B cell (primary cell): ENCODE data around the gene STON2. TPM values are rescaled to one million over a fixed set of nuclear protein-coding genes. Genes with fewer than 3 reads are reported as not detected.

Source experiments
- ATAC-seq: fragments of 200-7000 bp; cut with Tn5 transposase; one replicate; pipeline ENCODE4 v1.10.0; 2021; ENCODE audit warnings: low read depth, mild to moderate bottlenecking, moderate number of reproducible peaks, moderate library complexity
- CTCF ChIA-PET: fragments of 350-600 bp; sonication (Branson Sonifier 250); formaldehyde crosslinking; loops from one replicate; lab custom pipeline; 2021; ENCODE audit warnings: antibody characterized with exemption, inconsistent platforms; lab: Charles Lee
- POLR2A ChIA-PET: fragments of 350-600 bp; sonication (Branson Sonifier 250); formaldehyde crosslinking; loops from one replicate; lab custom pipeline; 2021; ENCODE audit warnings: antibody characterized with exemption; lab: Charles Lee
- DNase-seq: peaks from one replicate; pipeline ENCODE4 v3.0.0; 2013
- H2AFZ ChIP-seq: 2 replicates; pipeline ENCODE4 v1.6.1; 2012; ENCODE audit warnings: mild to moderate bottlenecking, low read depth, low read length; ENCODE audit not compliant: insufficient read depth, poor library complexity, severe bottlenecking
- H3K27ac ChIP-seq, 2 donors: 1 replicate in 1 of 2; 2 replicates in 1 of 2; pipeline ENCODE4 v1.5.1; 2012 to 2013; ENCODE audit warnings: low read length in 2 of 2, mild to moderate bottlenecking in 2 of 2, moderate library complexity in 1 of 2
- H3K27me3 ChIP-seq, 4 experiments: fragments of 200-600 bp in 1 of 4; sonication (generic) in 1 of 4; replicated peaks in 1 of 4; 1 replicate in 2 of 4; 2 replicates in 2 of 4; pipeline versions ENCODE4 v1.6.1 to v1.7.0; 2013 to 2016; ENCODE audit warnings: low read length in 3 of 4, mild to moderate bottlenecking in 2 of 4, mixed read lengths in 1 of 4, moderate library complexity in 1 of 4; ENCODE audit not compliant: insufficient read depth in 4 of 4, control insufficient read depth in 3 of 4; ENCODE audit errors: control extremely low read depth in 1 of 4
- H3K36me3 ChIP-seq, 2 experiments: replicated peaks in 1 of 2; 1 replicate in 1 of 2; 2 replicates in 1 of 2; pipeline versions ENCODE4 v1.6.1 to v1.7.1; 2013; ENCODE audit warnings: low read length in 1 of 2; ENCODE audit not compliant: insufficient read depth in 2 of 2, control insufficient read depth in 1 of 2; ENCODE audit errors: control extremely low read depth in 1 of 2, extremely low read depth in 1 of 2
- H3K4me1 ChIP-seq, 2 donors: fragments of 200-600 bp in 1 of 2; sonication (generic) in 1 of 2; 1 replicate in 1 of 2; 2 replicates in 1 of 2; pipeline versions ENCODE4 v1.5.1 to v1.6.1; 2013 to 2017; ENCODE audit warnings: low read length in 2 of 2; ENCODE audit not compliant: control insufficient read depth in 2 of 2, insufficient read depth in 2 of 2
- H3K4me2 ChIP-seq: replicated peaks from 2 replicates; pipeline ENCODE3; 2012; ENCODE audit warnings: mild to moderate bottlenecking, low read depth, low read length; ENCODE audit not compliant: poor library complexity, severe bottlenecking
- H3K4me3 ChIP-seq, 5 experiments: fragments of 200-600 bp in 1 of 5; sonication (generic) in 1 of 5; 1 replicate in 3 of 5; 2 replicates in 2 of 5; pipeline versions ENCODE4 v1.5.1 to v1.7.0; 2011 to 2016; ENCODE audit warnings: low read length in 4 of 5, mild to moderate bottlenecking in 4 of 5, low read depth in 2 of 5, control low read depth in 1 of 5, moderate library complexity in 1 of 5; ENCODE audit not compliant: insufficient read depth in 1 of 5; ENCODE audit errors: control extremely low read depth in 1 of 5, extremely low read depth in 1 of 5
- H3K79me2 ChIP-seq: fragments of 200-600 bp; sonication (generic); one replicate; pipeline ENCODE4 v1.6.0; 2016; ENCODE audit warnings: low read length; ENCODE audit not compliant: control insufficient read depth, insufficient read depth
- H3K9ac ChIP-seq: fragments of 200-600 bp; sonication (generic); 2 replicates; pipeline ENCODE4 v1.6.1; 2017; ENCODE audit warnings: mild to moderate bottlenecking, low read length, moderate library complexity
- H3K9me3 ChIP-seq, 3 donors: one replicate each; pipeline versions ENCODE4 v1.6.1 to v1.7.1; 2013; ENCODE audit warnings: low read length in 2 of 3; ENCODE audit not compliant: control insufficient read depth in 2 of 3, insufficient read depth in 1 of 3; ENCODE audit errors: control extremely low read depth in 1 of 3
- H4K20me1 ChIP-seq: 2 replicates; pipeline ENCODE4 v1.6.0; 2012; ENCODE audit warnings: mild to moderate bottlenecking, low read length; ENCODE audit not compliant: insufficient read depth, control insufficient read depth, poor library complexity, severe bottlenecking
- H3K27ac Mint-ChIP-seq: one replicate; pipeline ENCODE4 v1.8.0; 2021; ENCODE audit warnings: mixed read lengths
- H3K27me3 Mint-ChIP-seq: one replicate; pipeline ENCODE4 v1.8.0; 2021; ENCODE audit warnings: mixed read lengths
- H3K4me1 Mint-ChIP-seq: one replicate; pipeline ENCODE4 v1.8.0; 2021; ENCODE audit warnings: mixed read lengths
- H3K4me3 Mint-ChIP-seq: one replicate; pipeline ENCODE4 v1.8.0; 2021; ENCODE audit warnings: mixed read lengths
- H3K9me3 Mint-ChIP-seq: one replicate; pipeline ENCODE4 v1.8.0; 2022; ENCODE audit warnings: mixed read lengths; ENCODE audit not compliant: insufficient read depth
- CTCF ChIP-seq: fragments of 200-600 bp; IDR thresholded peaks from one replicate; pipeline ENCODE4 v1.8.0; 2022; ENCODE audit warnings: antibody characterized with exemption, mild to moderate bottlenecking
- EZH2 ChIP-seq: IDR thresholded peaks from 2 replicates; pipeline ENCODE4 v1.6.1; 2012; ENCODE audit warnings: borderline replicate concordance, low read depth, mild to moderate bottlenecking, moderate library complexity, low read length; ENCODE audit not compliant: insufficient read depth, poor library complexity, severe bottlenecking
- WGBS: methylation state at CpG from one replicate; pipeline ENCODE4 v1.1.5; 2013; ENCODE audit warnings: missing lambda C conversion rate; ENCODE audit not compliant: insufficient coverage; 5-methylcytosine and 5-hydroxymethylcytosine counted together
- intact Hi-C: fragments of 100-400 bp; cut with micrococcal nuclease; formaldehyde crosslinking; loops from one replicate; pipeline ENCODE4 v1.10.0; 2022
- polyA plus RNA-seq: library from polyadenylated mRNA; depleted of rRNA; stranded (reverse); fragments of >200 nt; gene quantifications from 2 replicates; pipeline ENCODE4 v1.2.3, GENCODE V29; 2012
- total RNA-seq, 2 donors: library from RNA; stranded (reverse); fragments of 120-200 nt in 1 of 2; gene quantifications; 1 replicate in 1 of 2; 2 replicates in 1 of 2; pipeline versions ENCODE4 v1.2.3 to v1.2.4, GENCODE V29; 2013 to 2022

STON2 gene
- total and polyA plus RNA-seq, 2 donors (not counting 1 experiment from before 2014, with no cell fraction given): 0.03 TPM; not detected in 1

GRCh38 chr14:81273521-81273920, 126.6 kb downstream of the STON2 start:
- ChIA-PET POLR2A (no interaction called here), CTCF (interaction anchor here (1.0 kb wide), 1 partner anchor 191 kb away, joined by 5 read pairs; no protein-coding TSS in a partner anchor)
- no peak overlapping the region for H3K9ac ChIP-seq
- Mint-ChIP-seq H3K9me3 (no peaks in the 10 kb centered on the region), H3K27ac (peak overlapping the region; percentile 33), H3K27me3 (peaks cover 42% of the 10 kb centered on the region), H3K4me3 (no peak overlapping the region), H3K4me1 (peaks cover 15% of the 10 kb centered on the region)
- H2AFZ ChIP-seq: no peak overlapping the region
- no peak overlapping the region for H3K4me3 ChIP-seq
- H3K36me3 ChIP-seq: no peaks in the 10 kb centered on the region
- no peaks in the 10 kb centered on the region for H3K9me3 ChIP-seq
- no peak overlapping the region for H3K27ac ChIP-seq
- WGBS: 93% methylated on average over 8 of the region's 9 CpGs
- no peaks in the 10 kb centered on the region for H4K20me1 ChIP-seq
- DNase-seq: no peak
- ATAC-seq: no peak
- H3K4me2 ChIP-seq: no peak overlapping the region
- H3K4me1 ChIP-seq: peaks cover 7 to 13% of the 10 kb centered on the region in 2 donors
- peaks cover 0 to 29% (median 3%) of the 10 kb centered on the region in 4 experiments for H3K27me3 ChIP-seq
- intact Hi-C loops: no loop called here
- no peaks in the 10 kb centered on the region for H3K79me2 ChIP-seq
- no peak for TF ChIP-seq EZH2
- TF ChIP-seq CTCF: no peak

GRCh38 chr14:81272317-81272716, 127.8 kb downstream of the STON2 start:
- Mint-ChIP-seq H3K27me3 (peaks cover 39% of the 10 kb centered on the region), H3K4me3 (no peak overlapping the region), H3K27ac (no peak overlapping the region), H3K9me3 (no peaks in the 10 kb centered on the region), H3K4me1 (peaks cover 15% of the 10 kb centered on the region)
- ChIA-PET POLR2A (no interaction called here), CTCF (interaction anchor here (1.6 to 2.3 kb wide), 2 partner anchors 177 to 181 kb away, joined by 5 to 13 read pairs; no protein-coding TSS in a partner anchor)
- no peaks in the 10 kb centered on the region for H3K36me3 ChIP-seq
- peaks cover 0 to 24% (median 1%) of the 10 kb centered on the region in 4 experiments for H3K27me3 ChIP-seq
- no peaks in the 10 kb centered on the region for H3K9me3 ChIP-seq
- H3K27ac ChIP-seq: no peak overlapping the region
- no CpG with 5 or more reads among the region's 2 CpGs for WGBS
- no peak overlapping the region for H3K9ac ChIP-seq
- H3K4me2 ChIP-seq: no peak overlapping the region
- H3K79me2 ChIP-seq: no peaks in the 10 kb centered on the region
- intact Hi-C loops: no loop called here
- no peak for ATAC-seq
- no peaks in the 10 kb centered on the region for H4K20me1 ChIP-seq
- DNase-seq: no peak
- TF ChIP-seq CTCF (no peak), EZH2 (no peak)
- peaks cover 7 to 13% of the 10 kb centered on the region in 2 donors for H3K4me1 ChIP-seq
- no peak overlapping the region for H2AFZ ChIP-seq
- H3K4me3 ChIP-seq: no peak overlapping the region
